K562 (cell line): Measurements from ENCODE around the gene LRRK1. TPM values are rescaled to one million over a fixed set of nuclear protein-coding genes. Genes with fewer than 3 reads are reported as not detected.

Experiments
- ATAC-seq: fragments of 200-7000 bp; cut with Tn5 transposase; 3 replicates; pipeline ENCODE4 v1.9.1; 2020; ENCODE audit warnings: moderate library complexity
- BruUV-seq: library from RNA; stranded (reverse); fragments of 400-500 nt; replicated peaks from 2 replicates; lab custom pipeline; 2021; lab: Mats Ljungman, UMichigan
- CTCF ChIA-PET: fragments of 300-600 bp; formaldehyde crosslinking; extraction: SDS; loops from one replicate; lab custom pipeline; 2021; ENCODE audit warnings: low intra/inter-chr PET ratio; lab: Yijun Ruan, JAX
- POLR2A ChIA-PET: fragments of 300-600, 350-650 bp; sonication (Branson Sonifier 250); formaldehyde crosslinking; extraction: SDS; loops from one replicate; lab custom pipeline; 2021; ENCODE audit warnings: antibody characterized with exemption, inconsistent platforms; lab: Yijun Ruan, JAX
- DNase-seq, 4 experiments: peaks; one replicate each; pipeline versions ENCODE4 v3.0.0 to v3.0.0-alpha.2; 2011 to 2018; ENCODE audit warnings: low spot score in 3 of 4, mixed read lengths in 3 of 4; ENCODE audit errors: extremely low read depth in 1 of 4
- FAIRE-seq: peaks from 2 replicates; lab custom pipeline; 2011; peaks lifted over from hg19 to GRCh38; lab: Jason Lieb, UNC
- H2AFZ ChIP-seq: 2 replicates; pipeline ENCODE4 v1.6.0; 2011; ENCODE audit warnings: low read depth, low read length, control low read depth, inconsistent platforms
- H3K27ac ChIP-seq: fragments of 200-600 bp; 3 replicates; pipeline ENCODE4 v1.8.0; 2011; ENCODE audit warnings: low read depth, mild to moderate bottlenecking, control low read depth, inconsistent platforms, low read length, moderate library complexity, mixed read lengths; ENCODE audit errors: extremely low read depth
- H3K27me3 ChIP-seq, 2 experiments: fragments of 300-600 bp in 1 of 2; 2 replicates in 1 of 2; 3 replicates in 1 of 2; pipeline versions ENCODE4 v1.6.0 to v1.8.0; 2011; ENCODE audit warnings: inconsistent platforms in 2 of 2, low read length in 2 of 2, mild to moderate bottlenecking in 1 of 2, mixed read lengths in 1 of 2, moderate library complexity in 1 of 2; ENCODE audit not compliant: control insufficient read depth in 2 of 2, insufficient read depth in 2 of 2
- H3K36me3 ChIP-seq: fragments of 300-600 bp; 3 replicates; pipeline ENCODE4 v1.8.0; 2011; ENCODE audit warnings: mild to moderate bottlenecking, low read length, inconsistent platforms; ENCODE audit not compliant: control insufficient read depth, insufficient read depth
- H3K4me1 ChIP-seq, 2 experiments: fragments of 200-600 bp in 1 of 2; replicated peaks in 1 of 2; 2 replicates in 1 of 2; 3 replicates in 1 of 2; pipeline versions ENCODE4 v1.5.1 to v1.8.0; 2011; ENCODE audit warnings: inconsistent platforms in 2 of 2, low read length in 2 of 2, mild to moderate bottlenecking in 1 of 2, mixed read lengths in 1 of 2, moderate library complexity in 1 of 2; ENCODE audit not compliant: control insufficient read depth in 2 of 2, insufficient read depth in 2 of 2
- H3K4me2 ChIP-seq: 2 replicates; pipeline ENCODE4 v1.6.1; 2011; ENCODE audit warnings: low read length, control low read depth, inconsistent platforms, mixed read lengths; ENCODE audit not compliant: insufficient read depth
- H3K4me3 ChIP-seq: fragments of 200-600 bp; sonication (generic), shearing (Covaris generic); 2 replicates; pipeline ENCODE4 v1.5.1; 2016; ENCODE audit warnings: control low read depth, inconsistent platforms
- H3K79me2 ChIP-seq: fragments of 200-600 bp; 3 replicates; pipeline ENCODE4 v1.8.0; 2011; ENCODE audit warnings: low read length, inconsistent platforms; ENCODE audit not compliant: control insufficient read depth, insufficient read depth
- H3K9ac ChIP-seq, 2 experiments: 2 replicates each; pipeline versions ENCODE4 v1.6.0 to v1.6.1; 2011; ENCODE audit warnings: low read depth in 2 of 2, low read length in 2 of 2, control low read depth in 1 of 2, inconsistent platforms in 1 of 2, mild to moderate bottlenecking in 1 of 2, mixed read lengths in 1 of 2; ENCODE audit not compliant: insufficient read depth in 1 of 2
- H3K9me1 ChIP-seq: one replicate; pipeline ENCODE4 v1.6.0; 2011; ENCODE audit warnings: inconsistent platforms, mild to moderate bottlenecking, low read length, moderate library complexity; ENCODE audit not compliant: control insufficient read depth, insufficient read depth
- H3K9me3 ChIP-seq: replicated peaks from 2 replicates; pipeline ENCODE4 v1.5.1; 2011; ENCODE audit warnings: low read depth, low read length, inconsistent platforms; ENCODE audit not compliant: control insufficient read depth, insufficient read depth
- H4K20me1 ChIP-seq: replicated peaks from 2 replicates; pipeline ENCODE4 v1.6.1; 2011; ENCODE audit warnings: low read length, inconsistent platforms, mixed read lengths; ENCODE audit not compliant: control insufficient read depth, insufficient read depth
- CREBBP ChIP-seq: IDR thresholded peaks from one replicate; pipeline ENCODE4 v1.6.1; 2012; ENCODE audit warnings: low read depth, mild to moderate bottlenecking, control low read depth, inconsistent platforms, low read length
- CXXC5 ChIP-seq: fragments of 250-450 bp; sonication (Bioruptor Pico); IDR thresholded peaks from 2 replicates; pipeline ENCODE4 v1.8.0; 2022; ENCODE audit warnings: inconsistent platforms, mild to moderate bottlenecking, moderate library complexity
- FOS ChIP-seq: IDR thresholded peaks from 3 replicates; pipeline ENCODE4 v1.6.1; 2011; ENCODE audit not compliant: insufficient read length; ENCODE audit errors: extremely low read depth
- HDAC6 ChIP-seq: IDR thresholded peaks from 2 replicates; pipeline ENCODE4 v1.6.1; 2012; ENCODE audit warnings: low read depth, mild to moderate bottlenecking, control low read depth, inconsistent platforms, low read length, moderate library complexity
- HSF4 ChIP-seq: fragments of 250-450 bp; sonication (Bioruptor Pico); IDR thresholded peaks from 2 replicates; pipeline ENCODE4 v2.1.2; 2022; ENCODE audit warnings: mild to moderate bottlenecking, moderate library complexity, borderline replicate concordance
- JUNB ChIP-seq: fragments of 450-650 bp; formaldehyde crosslinking; conservative IDR thresholded peaks from 2 replicates; pipeline ENCODE4 v1.4.0; 2020; ENCODE audit warnings: mild to moderate bottlenecking
- PHB ChIP-seq: fragments of 250-450 bp; sonication (Bioruptor Pico); IDR thresholded peaks from 2 replicates; pipeline ENCODE4 v1.5.0; 2021
- PHTF2 ChIP-seq: fragments of 250-450 bp; sonication (Bioruptor Pico); IDR thresholded peaks from 2 replicates; pipeline ENCODE4 v1.5.0; 2021; ENCODE audit warnings: mild to moderate bottlenecking
- SAFB2 ChIP-seq: fragments of 200-400 bp; formaldehyde crosslinking; IDR thresholded peaks from 2 replicates; pipeline ENCODE4 v1.6.1; 2018; ENCODE audit warnings: borderline replicate concordance, low read length, low read depth, moderate library complexity; ENCODE audit not compliant: severe bottlenecking
- SIX5 ChIP-seq, 2 experiments: IDR thresholded peaks; 2 replicates each; pipeline ENCODE4 v1.6.1; 2011; ENCODE audit warnings: low read length in 2 of 2, borderline replicate concordance in 1 of 2, low read depth in 1 of 2, mild to moderate bottlenecking in 1 of 2, moderate library complexity in 1 of 2; ENCODE audit not compliant: insufficient read depth in 1 of 2
- ZNF133 ChIP-seq: fragments of 250-450 bp; sonication (Bioruptor Pico); IDR thresholded peaks from 2 replicates; pipeline ENCODE4 v1.4.0; 2020; ENCODE audit warnings: mild to moderate bottlenecking
- ZNF311 ChIP-seq: fragments of 250-450 bp; sonication (Bioruptor Pico); IDR thresholded peaks from 2 replicates; pipeline ENCODE4 v1.4.0; 2020; ENCODE audit warnings: mild to moderate bottlenecking, moderate library complexity
- ZNF75A ChIP-seq: fragments of 450-650 bp; formaldehyde crosslinking; IDR thresholded peaks from 2 replicates; pipeline ENCODE4 v1.4.0; 2020; ENCODE audit warnings: mild to moderate bottlenecking
- WGBS: fragments of 100-300 bp; shearing (Covaris generic); methylation state at CpG from one replicate; pipeline ENCODE4 v1.1.6; 2016; ENCODE audit warnings: low coverage, mixed read lengths; ENCODE audit not compliant: insufficient coverage; ENCODE audit errors: missing lambda C conversion rate; 5-methylcytosine and 5-hydroxymethylcytosine counted together
- in situ Hi-C: fragments of 300-500 bp; cut with MboI; formaldehyde crosslinking; loops from 4 replicates; pipeline ENCODE4 v1.15.0; 2018; ENCODE audit warnings: inconsistent platforms, mixed read lengths
- intact Hi-C: fragments of 100-400 bp; cut with micrococcal nuclease; formaldehyde crosslinking; loops from 2 replicates; pipeline ENCODE4 v1.14.2; 2022
- polyA plus RNA-seq, 8 experiments: library from polyadenylated mRNA; depleted of rRNA in 4 of 8; stranded (reverse) in 5 of 8; unstranded in 3 of 8; fragments of >200 nt; fragmentation: Nextera tagmentation in 2 of 8; fragmentation: Illumina TruSeq in 1 of 8; extraction: Ambion mirVana in 2 of 8; extraction: Trizol in 1 of 8; gene quantifications; 2 replicates each; pipeline versions ENCODE4 v1.2.1 to v1.2.3, GENCODE V29; 2011 to 2014; ENCODE audit warnings: inconsistent platforms in 1 of 8, missing spikeins in 1 of 8
- total RNA-seq, 7 experiments: library from RNA; depleted of rRNA in 6 of 7; stranded (reverse); fragments of >200 nt in 6 of 7; fragmentation: Illumina TruSeq in 2 of 7; extraction: Trizol in 2 of 7; gene quantifications; 2 replicates each; pipeline versions ENCODE4 v1.2.1 to v1.2.3, GENCODE V29; 2011 to 2021; ENCODE audit warnings: low replicate concordance in 1 of 7
- TF ChIP-seq, protein P1 (sequence below): sonication (generic); formaldehyde crosslinking; IDR thresholded peaks from 2 replicates; pipeline ENCODE4 v1.8.1; 2023; ENCODE audit warnings: mild to moderate bottlenecking, missing genetic modification reagents, moderate library complexity
- TF ChIP-seq, protein P2 (sequence below): fragments of 250-450 bp; sonication (Bioruptor Pico); IDR thresholded peaks from 2 replicates; pipeline ENCODE4 v1.4.0; 2020; ENCODE audit warnings: mild to moderate bottlenecking, moderate library complexity

The LRRK1 gene
- total and polyA plus RNA-seq, 9 of the 15 experiments (the other 6 are each of a cell fraction or from before 2014, with no cell fraction given), result 0.01 to 1.5 (median 0.11) TPM

DNA sequence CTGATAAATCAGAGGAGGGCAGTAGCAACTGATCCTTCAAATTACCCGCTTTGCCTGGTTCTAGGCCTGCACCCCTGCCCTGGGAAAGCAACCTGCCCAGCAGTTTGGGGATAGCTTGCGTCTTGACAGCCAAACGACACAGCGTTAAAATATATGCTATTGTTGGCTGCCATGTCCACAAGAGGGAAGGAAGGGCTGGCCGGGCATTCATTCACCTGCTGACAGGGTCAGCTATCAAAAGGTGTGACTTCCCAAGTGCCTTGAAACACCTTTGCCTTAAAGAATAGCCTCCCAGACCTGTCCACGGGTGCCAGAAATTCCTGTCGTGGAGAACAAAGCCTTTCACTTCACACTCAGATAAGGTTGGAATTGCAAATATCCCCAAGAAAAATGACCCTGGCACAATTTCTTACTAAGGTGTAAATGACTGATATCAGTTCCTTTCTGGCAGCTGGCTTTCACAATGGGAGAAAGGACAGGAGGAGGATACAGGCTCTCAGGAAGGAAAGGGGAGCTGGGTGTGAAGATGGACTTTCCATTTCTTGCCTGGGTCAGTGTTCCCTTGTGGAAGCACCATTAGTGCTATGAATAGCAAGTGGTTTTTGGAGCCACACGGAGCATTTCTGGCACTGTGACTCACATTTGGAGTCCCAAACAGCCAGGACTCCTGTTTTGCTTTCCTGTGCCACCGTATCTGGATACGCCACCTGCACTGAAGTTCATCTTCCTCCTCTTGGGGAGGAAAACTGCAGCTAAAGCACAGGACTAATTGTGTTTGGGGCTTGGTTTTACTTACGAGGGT, 20.3 kb upstream of the LRRK1 start (continued):
- TF ChIP-seq, protein P1, sequence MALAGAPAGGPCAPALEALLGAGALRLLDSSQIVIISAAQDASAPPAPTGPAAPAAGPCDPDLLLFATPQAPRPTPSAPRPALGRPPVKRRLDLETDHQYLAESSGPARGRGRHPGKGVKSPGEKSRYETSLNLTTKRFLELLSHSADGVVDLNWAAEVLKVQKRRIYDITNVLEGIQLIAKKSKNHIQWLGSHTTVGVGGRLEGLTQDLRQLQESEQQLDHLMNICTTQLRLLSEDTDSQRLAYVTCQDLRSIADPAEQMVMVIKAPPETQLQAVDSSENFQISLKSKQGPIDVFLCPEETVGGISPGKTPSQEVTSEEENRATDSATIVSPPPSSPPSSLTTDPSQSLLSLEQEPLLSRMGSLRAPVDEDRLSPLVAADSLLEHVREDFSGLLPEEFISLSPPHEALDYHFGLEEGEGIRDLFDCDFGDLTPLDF (CRISPR knock-in tag), result no peak
- TF ChIP-seq ZNF133 (CRISPR knock-in tag), result no peak
- no peak for TF ChIP-seq CREBBP
- TF ChIP-seq ZNF75A (CRISPR knock-in tag), result no peak
- TF ChIP-seq FOS, result no peak

DNA sequence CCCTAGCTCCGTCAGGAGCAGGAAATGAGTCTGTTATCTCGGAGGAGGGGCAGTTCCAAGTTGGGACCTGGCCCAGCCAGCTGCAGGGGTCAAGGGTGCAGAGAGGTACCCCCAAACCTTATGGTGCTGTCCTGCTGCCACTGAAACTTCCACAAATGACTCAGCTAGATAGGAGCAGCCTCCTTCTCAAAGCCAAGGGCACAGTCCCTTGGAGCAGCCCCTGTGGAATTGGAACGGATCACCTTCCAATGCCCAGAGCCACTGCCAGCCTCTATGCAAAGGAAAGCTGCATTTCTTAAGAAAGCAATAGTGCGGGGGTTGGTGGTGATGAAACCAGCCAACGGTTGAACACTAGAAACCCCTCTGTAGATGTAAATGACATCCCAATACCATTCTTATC, 19.6 kb upstream of the LRRK1 start:
- FAIRE-seq, result no peak
- TF ChIP-seq ZNF311 (CRISPR knock-in tag) (no peak), CXXC5 (CRISPR knock-in tag) (no peak), PHB (CRISPR knock-in tag) (no peak), HSF4 (CRISPR knock-in tag) (no peak), PHTF2 (CRISPR knock-in tag) (no peak), SAFB2 (no peak), HDAC6 (no peak), JUNB (CRISPR knock-in tag) (no peak), SIX5 (IDR thresholded peaks at IDR 0.05; ENCODE audit: borderline replicate concordance in 1 of 2, insufficient read depth in 1 of 2, low read depth in 1 of 2, low read length in 2 of 2) (no peak)
- TF ChIP-seq, protein P2, sequence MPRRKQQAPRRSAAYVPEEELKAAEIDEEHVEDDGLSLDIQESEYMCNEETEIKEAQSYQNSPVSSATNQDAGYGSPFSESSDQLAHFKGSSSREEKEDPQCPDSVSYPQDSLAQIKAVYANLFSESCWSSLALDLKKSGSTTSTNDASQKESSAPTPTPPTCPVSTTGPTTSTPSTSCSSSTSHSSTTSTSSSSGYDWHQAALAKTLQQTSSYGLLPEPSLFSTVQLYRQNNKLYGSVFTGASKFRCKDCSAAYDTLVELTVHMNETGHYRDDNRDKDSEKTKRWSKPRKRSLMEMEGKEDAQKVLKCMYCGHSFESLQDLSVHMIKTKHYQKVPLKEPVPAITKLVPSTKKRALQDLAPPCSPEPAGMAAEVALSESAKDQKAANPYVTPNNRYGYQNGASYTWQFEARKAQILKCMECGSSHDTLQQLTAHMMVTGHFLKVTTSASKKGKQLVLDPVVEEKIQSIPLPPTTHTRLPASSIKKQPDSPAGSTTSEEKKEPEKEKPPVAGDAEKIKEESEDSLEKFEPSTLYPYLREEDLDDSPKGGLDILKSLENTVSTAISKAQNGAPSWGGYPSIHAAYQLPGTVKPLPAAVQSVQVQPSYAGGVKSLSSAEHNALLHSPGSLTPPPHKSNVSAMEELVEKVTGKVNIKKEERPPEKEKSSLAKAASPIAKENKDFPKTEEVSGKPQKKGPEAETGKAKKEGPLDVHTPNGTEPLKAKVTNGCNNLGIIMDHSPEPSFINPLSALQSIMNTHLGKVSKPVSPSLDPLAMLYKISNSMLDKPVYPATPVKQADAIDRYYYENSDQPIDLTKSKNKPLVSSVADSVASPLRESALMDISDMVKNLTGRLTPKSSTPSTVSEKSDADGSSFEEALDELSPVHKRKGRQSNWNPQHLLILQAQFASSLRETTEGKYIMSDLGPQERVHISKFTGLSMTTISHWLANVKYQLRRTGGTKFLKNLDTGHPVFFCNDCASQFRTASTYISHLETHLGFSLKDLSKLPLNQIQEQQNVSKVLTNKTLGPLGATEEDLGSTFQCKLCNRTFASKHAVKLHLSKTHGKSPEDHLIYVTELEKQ (CRISPR knock-in tag), result no peak

More for the DNA sequence above, 19.6 kb upstream of the LRRK1 start:
- no peak overlapping the region for H3K4me3 ChIP-seq
- no peaks in the 10 kb centered on the region; the same call in 1 of the 2 replicates for H4K20me1 ChIP-seq
- H3K79me2 ChIP-seq, result no peaks in the 10 kb centered on the region
- no peaks in the 10 kb centered on the region for H3K4me1 ChIP-seq
- peaks cover 32 to 68% of the 10 kb centered on the region in 2 experiments for H3K27me3 ChIP-seq
- H2AFZ ChIP-seq, result no peak overlapping the region
- H3K9me1 ChIP-seq, result no peaks in the 10 kb centered on the region
- no peaks in the 10 kb centered on the region for H3K36me3 ChIP-seq
- no peaks in the 10 kb centered on the region for H3K9me3 ChIP-seq
- in situ Hi-C loops (no loop called here), intact Hi-C loops (no loop called here)
- no peak for ATAC-seq
- no peak overlapping the region for H3K4me2 ChIP-seq
- DNase-seq, result no peak
- ChIA-PET POLR2A (interaction anchor here (0.7 kb wide), 1 partner anchor 691 kb away, joined by 3 read pairs; no protein-coding TSS in a partner anchor), CTCF (no interaction called here)
- no peak overlapping the region for H3K27ac ChIP-seq
- 1% methylated on average over 5 of the region's 5 CpGs for WGBS
- no TSS peak for BruUV-seq
- no peak overlapping the region for H3K9ac ChIP-seq
